GM18507 (cell line): Measurements from ENCODE around the gene TRMT1.
"Not testable (repeated sequence)": the region's sequence is repeated elsewhere in the genome, so short reads cannot be mapped to it uniquely, and the experiment has no call there.

ENCODE experiments used
- DNase-seq: peaks from one replicate; pipeline ENCODE4 v3.0.0; 2011; ENCODE audit warnings: low read depth; ENCODE audit not compliant: insufficient read length; ENCODE audit errors: extremely low spot score
- FAIRE-seq: peaks from 2 replicates; lab custom pipeline; 2011; peaks lifted over from hg19 to GRCh38; lab: Jason Lieb, UNC

The TRMT1 gene

GRCh38 chr19:13150931-13151604, 34.5 kb upstream of the TRMT1 start:
- DNase-seq: no peak
- FAIRE-seq: no peak

GRCh38 chr19:13150187-13150930, 33.8 kb upstream of the TRMT1 start, which contains the start of the genes IER2 and STX10:
Gene IER2, plus strand, starts transcription at chr19:13150411. Its CDS starts 2,776 bp downstream, at chr19:13153187.
Gene STX10, minus strand, starts transcription at chr19:13150375. Its CDS starts 202 bp downstream, at chr19:13150173.
- FAIRE-seq: peak; percentile 95

DNA sequence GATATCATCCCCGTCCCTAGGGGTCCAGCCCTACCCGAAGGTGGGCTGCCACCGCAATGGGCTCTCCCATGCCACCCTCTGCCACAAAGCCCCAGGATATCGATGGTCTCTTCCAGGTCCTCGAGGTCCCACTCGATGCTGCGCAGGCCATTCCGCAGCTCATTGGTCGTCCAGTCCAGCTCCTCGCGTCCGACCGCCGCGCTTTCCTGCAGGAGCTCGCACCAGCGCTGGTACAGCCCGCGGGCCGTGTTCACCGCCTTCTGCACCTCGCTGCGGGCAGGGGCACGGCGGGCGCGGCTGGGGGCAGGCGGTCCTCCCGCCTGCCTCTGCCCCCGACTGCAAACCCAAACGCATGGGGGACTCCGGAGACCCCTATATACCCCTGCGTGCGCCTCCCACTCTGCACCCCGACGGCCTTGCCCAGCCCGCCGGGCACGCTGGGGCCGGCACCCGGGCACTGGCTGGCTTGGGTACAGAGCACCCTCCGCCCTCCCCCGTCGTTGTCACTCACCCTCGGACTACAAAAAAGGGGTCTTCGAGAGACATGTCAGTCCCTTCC, 33.2 kb upstream of the TRMT1 start:
- no peak for FAIRE-seq
- no peak for DNase-seq

More at GRCh38 chr19:13150187-13150930, 33.8 kb upstream of the TRMT1 start, which contains the start of the genes IER2 and STX10:
- DNase-seq: peak; percentile 86

GRCh38 chr19:13149173-13149627, 32.7 kb upstream of the TRMT1 start:
- not testable (repeated sequence) for DNase-seq, FAIRE-seq

- FAIRE-seq (no peak), DNase-seq (no peak)
Observed at GRCh38 chr19:13146763-13147563, 30.4 kb upstream of the TRMT1 start.

GRCh38 chr19:13139633-13140311, 23.2 kb upstream of the TRMT1 start:
- DNase-seq (no peak), FAIRE-seq (no peak)

DNA sequence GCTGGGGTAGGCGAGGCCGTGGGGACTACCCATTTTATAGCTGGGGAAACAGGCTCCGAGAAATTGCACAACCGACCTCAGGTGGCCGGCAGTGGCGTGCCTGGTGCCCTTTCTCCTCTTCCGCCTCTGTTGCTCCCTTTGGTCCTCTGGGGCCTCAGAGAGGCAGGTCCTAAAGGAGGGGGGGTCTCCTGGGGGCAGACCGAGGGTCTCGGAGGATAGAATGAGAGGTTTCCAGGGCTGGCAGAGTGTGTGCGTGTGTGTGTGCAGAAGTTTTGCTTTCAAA, 22.3 kb upstream of the TRMT1 start:
- no peak for FAIRE-seq
- no peak for DNase-seq

GRCh38 chr19:13138171-13138915, 21.8 kb upstream of the TRMT1 start:
- no peak for DNase-seq
- no peak for FAIRE-seq

GRCh38 chr19:13137290-13137794, 20.8 kb upstream of the TRMT1 start:
- DNase-seq (no peak), FAIRE-seq (no peak)

DNA sequence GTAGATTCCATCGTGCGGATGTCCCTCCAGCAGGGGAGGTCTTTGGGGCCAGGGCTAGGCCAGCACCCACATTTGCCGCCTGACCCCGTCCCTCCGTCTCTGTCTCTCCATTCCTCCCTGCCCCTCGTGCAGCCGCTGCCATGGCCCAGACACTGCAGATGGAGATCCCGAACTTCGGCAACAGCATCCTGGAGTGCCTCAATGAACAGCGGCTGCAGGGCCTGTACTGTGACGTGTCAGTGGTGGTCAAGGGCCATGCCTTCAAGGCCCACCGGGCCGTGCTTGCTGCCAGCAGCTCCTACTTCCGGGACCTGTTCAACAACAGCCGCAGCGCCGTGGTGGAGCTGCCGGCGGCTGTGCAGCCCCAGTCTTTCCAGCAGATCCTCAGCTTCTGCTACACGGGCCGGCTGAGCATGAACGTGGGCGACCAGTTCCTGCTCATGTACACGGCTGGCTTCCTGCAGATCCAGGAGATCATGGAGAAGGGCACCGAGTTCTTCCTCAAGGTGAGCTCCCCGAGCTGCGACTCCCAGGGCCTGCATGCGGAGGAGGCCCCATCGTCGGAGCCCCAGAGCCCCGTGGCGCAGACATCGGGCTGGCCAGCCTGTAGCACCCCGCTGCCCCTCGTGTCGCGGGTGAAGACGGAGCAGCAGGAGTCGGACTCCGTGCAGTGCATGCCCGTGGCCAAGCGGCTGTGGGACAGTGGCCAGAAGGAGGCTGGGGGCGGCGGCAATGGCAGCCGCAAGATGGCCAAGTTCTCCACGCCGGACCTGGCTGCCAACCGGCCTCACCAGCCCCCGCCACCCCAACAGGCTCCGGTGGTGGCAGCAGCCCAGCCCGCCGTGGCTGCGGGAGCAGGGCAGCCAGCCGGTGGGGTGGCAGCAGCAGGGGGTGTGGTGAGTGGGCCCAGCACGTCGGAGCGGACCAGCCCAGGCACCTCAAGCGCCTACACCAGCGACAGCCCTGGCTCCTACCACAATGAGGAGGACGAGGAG, 18.8 kb upstream of the TRMT1 start:
- FAIRE-seq (no peak), DNase-seq (no peak)

DNA sequence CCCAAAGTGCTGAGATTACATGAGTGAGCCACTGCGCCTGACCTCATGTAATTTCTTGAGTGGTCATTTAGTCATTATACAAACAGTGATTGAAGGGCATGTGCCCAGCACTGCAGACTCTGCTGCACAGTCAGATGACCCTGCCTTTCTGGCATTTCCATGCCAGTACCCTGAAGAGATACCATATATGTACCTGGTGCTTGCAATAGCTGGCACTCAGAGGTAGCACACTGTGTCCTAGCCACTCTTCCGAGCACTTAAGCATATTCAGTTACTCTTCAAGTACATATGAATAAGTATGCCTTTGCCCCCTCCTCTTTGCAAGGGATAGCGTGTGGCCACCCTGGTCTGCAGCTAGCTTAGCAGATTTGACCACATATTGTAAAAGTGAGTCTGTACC, 18.1 kb upstream of the TRMT1 start:
- no peak for FAIRE-seq

GRCh38 chr19:13133241-13133870, 16.8 kb upstream of the TRMT1 start:
- no peak for FAIRE-seq

More for the DNA sequence above, 18.1 kb upstream of the TRMT1 start:
- DNase-seq: no peak

DNA sequence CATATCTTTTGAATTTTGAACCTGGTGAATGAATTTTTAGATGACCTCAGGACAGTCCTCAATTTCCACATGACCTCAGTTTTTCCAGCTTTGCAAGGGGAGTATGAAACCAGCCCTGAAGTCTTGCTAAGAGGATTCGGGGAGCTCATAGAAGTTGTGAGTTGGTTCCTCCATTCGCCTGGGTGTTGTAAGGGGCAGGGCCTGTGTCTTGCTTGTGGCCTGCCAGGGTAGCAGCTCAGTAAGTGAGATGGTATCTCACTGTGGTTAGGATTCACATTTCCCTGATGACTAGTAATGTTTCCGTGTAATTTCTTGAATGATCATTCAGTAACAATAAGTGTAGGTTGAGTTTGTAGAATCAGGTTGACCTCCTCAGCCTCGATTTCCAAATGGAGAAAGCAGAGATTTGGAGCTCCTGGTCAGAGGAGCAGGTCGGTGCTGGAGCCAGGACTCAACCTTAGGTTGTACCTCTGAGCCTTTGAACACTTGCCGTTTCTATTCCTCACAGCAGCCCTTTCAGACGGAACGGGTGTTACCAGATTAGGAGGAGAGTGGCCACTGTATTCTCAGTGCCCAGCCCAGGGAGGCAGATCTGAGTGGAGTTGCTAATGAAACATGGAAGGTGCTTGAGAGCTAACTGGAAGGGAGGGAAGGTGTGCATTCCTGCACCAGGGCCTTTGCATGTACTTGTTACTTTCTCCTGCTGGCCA, 16.1 kb upstream of the TRMT1 start:
- DNase-seq (no peak), FAIRE-seq (no peak)

More at GRCh38 chr19:13133241-13133870, 16.8 kb upstream of the TRMT1 start:
- DNase-seq: no peak

- DNase-seq (no peak), FAIRE-seq (no peak)
Observed at GRCh38 chr19:13130886-13131490, 14.4 kb upstream of the TRMT1 start.

DNA sequence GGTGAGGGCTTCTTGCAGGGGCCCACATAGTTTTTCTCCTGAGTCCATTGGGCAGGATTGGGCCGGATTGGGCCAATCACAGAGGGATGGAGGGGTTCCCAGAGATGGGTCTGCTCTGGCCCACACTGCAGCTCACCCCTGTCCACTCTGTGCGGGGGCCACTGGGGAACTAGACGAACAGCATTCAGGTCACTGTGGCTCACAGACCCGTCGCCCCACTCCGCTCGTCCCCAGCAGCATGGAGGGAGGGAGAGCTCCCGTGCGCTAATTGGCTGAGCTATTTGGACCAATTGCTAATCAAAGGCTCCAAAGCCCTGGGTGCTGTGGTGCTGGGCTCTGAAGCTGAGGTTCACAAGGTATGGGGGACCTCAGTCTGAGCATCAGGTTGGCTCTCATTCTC, 12.8 kb upstream of the TRMT1 start:
- DNase-seq (no peak), FAIRE-seq (no peak)

GRCh38 chr19:13128583-13128982, 12.0 kb upstream of the TRMT1 start:
- FAIRE-seq (no peak), DNase-seq (no peak)
